ENCODE measurements around the gene IFNAR1.
A peak's percentile ranks its signal among the peaks of the same experiment; 100 is the strongest.
"Not testable (repeated sequence)": the region's sequence is repeated elsewhere in the genome, so short reads cannot be mapped to it uniquely, and the experiment has no call there.

IFNAR1 gene

DNA sequence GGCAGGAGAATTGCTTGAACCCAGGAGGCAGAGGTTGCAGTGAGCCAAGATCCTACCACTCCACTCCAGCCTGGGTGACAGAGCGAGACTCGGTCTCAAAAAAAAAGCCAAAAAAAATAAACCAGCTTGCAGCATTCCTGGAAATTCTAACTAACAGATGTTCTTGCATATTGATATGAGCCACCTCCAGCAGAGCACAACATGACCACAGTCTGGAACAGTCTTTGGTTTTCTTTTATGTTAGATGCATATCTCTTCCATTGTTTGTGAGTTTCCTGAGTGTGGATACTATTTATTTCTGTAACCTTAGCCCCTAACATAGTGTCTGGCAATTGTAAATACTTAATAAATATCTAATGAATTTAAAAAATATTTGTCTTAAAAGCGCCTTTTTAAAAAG is 23.9 kb downstream of the IFNAR1 start:
- no peak for DNase-seq (ENCODE audit: low spot score)

DNA sequence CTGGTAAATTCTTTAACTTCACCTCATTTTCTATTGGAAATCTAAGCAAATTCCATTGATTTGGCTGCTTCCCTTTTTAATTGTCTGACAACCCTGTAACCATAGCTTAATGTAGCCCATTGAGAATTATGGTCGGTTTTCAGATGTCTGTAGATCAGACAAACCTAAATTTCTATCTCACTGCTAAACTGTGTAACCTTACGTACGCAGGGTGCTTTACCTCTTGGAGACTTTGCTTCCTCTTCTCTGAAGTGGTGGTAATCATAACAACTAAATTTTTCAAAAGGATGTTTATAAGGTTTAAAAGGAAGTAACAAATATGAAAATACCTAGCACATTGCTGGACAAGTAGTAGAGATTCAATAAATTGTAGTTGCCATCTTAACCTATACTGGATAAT is 25.9 kb downstream of the IFNAR1 start:
- DNase-seq (ENCODE audit: low spot score), result no peak

DNA sequence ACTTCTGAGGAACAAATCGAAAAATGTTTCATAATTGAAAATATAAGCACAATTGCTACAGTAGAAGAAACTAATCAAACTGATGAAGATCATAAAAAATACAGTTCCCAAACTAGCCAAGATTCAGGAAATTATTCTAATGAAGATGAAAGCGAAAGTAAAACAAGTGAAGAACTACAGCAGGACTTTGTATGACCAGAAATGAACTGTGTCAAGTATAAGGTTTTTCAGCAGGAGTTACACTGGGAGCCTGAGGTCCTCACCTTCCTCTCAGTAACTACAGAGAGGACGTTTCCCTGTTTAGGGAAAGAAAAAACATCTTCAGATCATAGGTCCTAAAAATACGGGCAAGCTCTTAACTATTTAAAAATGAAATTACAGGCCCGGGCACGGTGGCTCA is 30.6 kb downstream of the IFNAR1 start:
- no peak for DNase-seq (ENCODE audit: low spot score)

DNA sequence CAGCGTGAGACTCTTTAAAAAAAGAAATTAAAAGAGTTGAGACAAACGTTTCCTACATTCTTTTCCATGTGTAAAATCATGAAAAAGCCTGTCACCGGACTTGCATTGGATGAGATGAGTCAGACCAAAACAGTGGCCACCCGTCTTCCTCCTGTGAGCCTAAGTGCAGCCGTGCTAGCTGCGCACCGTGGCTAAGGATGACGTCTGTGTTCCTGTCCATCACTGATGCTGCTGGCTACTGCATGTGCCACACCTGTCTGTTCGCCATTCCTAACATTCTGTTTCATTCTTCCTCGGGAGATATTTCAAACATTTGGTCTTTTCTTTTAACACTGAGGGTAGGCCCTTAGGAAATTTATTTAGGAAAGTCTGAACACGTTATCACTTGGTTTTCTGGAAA is 31.2 kb downstream of the IFNAR1 start:
- no peak for DNase-seq (ENCODE audit: low spot score)

DNA sequence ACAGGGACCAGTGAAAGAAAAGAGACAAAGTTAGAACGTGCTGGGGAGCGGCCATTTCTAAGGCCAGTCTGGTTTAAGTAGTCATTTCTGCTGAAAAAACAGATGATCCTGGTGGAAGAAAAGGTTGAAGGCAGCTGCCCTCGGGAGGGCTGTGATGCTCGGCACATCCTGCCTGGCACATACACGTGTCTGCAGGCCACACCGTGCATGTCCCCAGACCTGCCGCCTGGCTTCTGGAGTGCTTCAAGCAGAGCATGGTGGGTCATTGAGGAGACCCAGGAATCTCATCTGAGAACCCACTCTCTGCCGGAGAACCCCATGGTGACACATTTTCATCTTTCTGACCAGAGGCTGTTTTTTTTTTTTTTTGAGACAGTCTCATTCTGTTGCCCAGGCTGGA is 32.4 kb downstream of the IFNAR1 start:
- no peak for DNase-seq (ENCODE audit: low spot score)

DNA sequence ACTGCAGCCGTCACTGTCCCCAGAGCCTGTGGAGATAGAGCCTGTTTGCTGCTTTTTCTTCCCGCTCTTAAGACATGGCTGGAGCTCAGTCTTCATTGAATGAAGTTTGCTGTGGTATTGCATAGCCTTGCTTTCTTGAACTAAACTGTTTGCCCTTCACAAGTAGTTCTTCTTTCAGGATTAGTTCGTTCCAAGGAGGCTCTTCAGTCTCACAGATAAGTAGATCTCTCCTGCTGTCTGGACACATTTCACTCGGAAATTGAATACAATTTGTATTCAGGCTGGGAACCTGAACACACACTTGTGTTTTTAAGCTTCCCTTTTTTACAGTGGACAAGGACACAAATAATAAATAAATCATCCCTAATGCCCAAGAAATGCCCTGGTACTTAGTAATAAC is 34.7 kb downstream of the IFNAR1 start:
- no peak for DNase-seq (ENCODE audit: low spot score)

DNA sequence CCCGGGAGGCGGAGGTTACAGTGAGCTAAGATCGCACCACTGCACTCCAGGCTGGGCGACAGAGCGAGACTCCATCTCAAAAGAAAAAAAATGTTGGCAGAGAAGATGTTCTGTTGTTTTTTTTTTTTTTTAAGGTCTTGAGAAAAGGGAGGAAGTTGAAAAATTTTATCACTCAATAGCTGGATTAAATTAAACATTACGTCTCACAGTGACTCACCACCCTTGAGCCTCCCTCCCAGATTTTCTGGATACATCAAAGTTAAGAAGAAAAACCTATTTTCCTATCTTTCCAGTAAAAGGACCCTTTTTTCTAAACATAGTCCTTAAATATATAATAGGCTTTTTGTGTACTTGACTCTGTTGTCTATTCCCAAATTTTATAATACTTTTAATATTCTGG is 35.5 kb downstream of the IFNAR1 start:
- no peak for DNase-seq (ENCODE audit: low spot score)

DNA sequence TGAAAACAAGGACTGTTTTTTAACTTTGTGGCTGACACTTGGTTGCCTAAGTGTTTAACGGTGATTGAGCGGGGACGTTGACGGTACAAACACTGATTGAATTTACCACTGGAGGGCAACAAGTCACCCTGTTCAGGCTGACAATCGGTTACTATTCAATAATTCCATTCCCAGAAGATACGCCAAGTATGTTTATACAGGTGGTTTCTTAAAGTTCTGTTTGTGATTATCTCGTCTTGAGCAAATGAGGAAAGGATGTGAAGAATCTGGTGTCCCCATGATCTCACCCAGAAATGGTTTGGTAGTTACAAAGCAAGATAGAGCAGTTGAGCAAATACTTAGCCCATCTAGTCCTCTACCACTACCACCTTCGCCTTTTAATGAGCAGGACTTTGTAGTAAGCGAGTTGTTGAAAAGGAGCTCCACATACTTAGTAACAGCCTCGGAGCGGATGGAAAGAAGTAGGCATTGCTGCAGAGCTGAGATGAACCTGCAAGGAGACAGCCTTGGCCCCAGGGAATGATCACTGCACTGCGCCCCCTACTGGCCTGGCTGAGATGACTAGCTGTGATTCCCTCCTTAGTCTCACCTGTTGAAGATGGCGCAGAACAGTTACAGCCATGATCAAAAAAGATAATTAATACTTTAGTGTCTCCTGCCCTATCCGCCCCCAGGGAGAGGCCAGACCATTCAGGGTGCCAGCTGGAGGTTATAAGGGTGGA is 36.3 kb downstream of the IFNAR1 start:
- peak; percentile 66 for DNase-seq (ENCODE audit: low spot score)

DNA sequence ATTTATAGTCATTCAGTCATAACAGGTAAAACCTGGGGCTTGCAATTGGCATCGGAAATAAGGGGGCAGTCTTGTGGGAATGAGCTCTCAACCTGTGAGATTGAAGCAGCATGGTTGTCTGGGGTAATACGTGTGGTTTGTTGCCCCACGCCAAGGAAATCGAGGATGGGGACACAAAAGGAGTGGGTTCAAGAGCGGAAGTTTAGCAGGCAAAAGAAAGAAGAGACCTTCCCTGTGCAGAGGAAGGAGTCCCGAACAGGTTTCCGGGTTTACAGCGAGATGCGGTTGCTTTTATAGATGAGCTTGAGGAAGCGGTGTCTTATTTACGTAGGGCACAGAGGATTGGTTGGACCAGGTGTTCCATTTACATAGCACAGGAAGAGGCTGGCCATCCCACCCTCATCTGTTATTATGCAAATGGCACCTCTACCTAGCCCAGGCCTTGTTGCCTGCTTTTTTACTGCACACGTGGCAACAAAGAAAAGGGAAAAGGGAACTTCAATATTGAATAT is 37.3 kb downstream of the IFNAR1 start:
- no peak for DNase-seq (ENCODE audit: low spot score)

DNA sequence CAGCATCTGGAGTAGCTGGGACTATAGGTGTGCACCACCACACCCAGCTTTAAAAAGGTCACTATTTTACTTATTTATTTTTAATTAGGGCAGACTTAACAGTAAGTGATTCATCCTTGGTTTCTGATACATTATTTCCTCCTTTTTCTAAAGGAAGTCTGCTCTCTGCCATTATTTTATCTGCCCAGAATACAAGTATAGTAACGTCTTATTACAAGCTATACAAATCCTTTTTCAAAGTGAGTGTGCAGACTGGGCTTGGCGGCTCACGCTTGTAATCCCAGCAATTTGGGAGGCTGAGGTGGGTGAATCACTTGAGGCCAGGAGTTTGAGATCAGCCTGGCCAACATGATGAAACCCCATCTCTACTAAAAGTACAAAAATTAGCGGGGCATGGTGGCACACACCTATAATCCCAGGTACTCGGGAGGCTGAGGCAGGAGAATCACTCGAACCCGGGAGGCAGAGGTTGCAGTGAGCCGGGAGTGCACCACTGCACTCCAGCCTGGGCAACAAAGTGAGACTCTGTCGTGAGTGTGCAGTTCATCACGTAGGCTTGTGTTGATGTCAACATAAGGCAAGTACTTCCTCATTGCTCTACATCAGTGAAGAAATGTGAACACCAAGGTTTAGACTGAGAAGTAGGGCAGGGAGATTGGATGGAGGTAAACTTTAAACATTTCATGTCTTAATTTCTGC is 39.3 kb downstream of the IFNAR1 start:
- DNase-seq (ENCODE audit: low spot score), result not testable (repeated sequence)

DNA sequence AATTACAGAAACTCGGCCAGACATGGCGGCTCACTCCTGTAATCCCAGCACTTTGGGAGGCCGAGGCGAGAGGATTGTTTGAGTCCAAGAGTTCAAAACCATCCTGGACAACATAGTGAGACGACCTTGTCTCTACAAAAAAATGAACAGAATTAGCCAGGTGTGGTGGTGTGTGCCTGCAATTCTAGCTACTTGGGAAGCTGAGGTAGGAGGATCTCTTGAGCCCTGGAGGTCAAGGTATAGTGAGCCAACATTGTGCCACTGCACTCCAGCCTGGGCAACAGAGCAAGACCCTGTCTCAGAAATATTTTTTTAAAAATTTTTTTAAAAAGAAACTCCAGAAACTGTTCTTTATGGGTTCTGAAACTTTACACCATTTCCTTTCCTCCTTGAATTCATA is 40.1 kb downstream of the IFNAR1 start:
- DNase-seq (ENCODE audit: low spot score), result no peak

DNA sequence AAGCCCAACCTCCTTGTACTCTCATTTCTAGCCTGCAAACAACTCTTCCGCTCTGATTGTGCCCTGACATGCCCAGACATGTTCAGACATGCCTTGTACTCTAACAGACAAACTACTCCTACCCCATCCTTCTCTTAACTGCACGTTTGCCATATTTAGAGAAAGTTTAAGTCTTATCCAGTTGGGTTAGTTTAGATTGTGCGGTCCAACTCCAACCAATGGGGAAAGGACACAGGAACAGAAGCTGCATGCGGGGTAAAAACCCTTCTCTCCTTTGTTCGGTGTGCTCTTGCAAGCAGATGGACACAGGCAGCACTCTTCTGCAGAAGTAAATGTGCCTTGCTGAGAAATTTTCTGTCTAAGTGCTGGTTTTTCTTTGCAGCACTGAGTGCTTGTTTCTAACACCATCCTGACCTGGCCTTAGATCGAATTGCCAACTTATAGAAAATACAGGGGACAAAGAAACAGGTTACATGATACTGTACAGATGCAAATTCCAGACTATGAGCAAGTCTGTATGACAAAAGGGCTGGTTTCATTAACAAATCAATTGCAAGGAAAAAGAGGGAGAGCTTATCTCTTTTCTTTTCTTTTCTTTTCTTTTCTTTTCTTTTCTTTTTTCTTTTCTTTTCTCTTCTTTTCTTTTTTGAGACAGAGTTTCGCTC is 42.7 kb downstream of the IFNAR1 start:
- no peak for DNase-seq (ENCODE audit: low spot score)

DNA sequence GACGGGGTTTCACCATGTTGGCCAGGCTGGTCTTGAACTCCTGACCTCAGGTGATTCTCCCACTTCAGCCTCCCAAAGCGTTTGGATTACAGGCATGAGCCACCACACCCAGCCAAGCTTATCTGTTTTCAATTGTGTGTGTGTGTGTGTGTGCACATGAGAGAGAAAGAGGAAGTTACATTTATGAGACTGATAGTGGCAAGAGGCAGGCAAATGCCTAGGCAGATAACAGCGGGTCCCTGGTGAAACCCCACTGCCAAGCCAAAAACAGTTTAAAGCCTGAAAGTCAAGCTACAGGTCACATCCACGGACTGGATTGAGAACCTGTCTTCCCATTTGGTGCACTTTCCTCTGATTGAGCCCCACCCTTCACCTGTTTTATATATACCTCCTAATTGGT is 43.4 kb downstream of the IFNAR1 start:
- DNase-seq (ENCODE audit: low spot score), result no peak

DNA sequence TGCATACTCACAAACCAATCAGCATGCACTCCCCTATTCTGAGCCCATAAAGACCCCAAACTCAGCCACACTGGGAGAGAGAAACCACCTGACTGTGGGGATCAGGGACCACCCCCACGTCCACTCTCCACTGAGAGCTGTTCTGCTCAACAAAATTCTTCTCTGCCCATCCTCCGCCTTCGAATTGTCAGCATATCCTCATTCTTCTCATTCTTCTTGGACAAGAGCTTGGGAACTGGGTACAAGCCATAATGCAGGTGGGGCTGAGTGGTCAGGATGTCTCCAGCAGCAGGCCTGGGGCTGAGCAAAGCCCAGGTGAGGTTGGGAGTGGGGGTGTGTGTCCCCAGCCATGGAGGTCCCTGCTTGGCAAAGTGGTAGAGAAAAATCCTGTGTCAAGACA is 43.8 kb downstream of the IFNAR1 start:
- DNase-seq (ENCODE audit: low spot score), result no peak

DNA sequence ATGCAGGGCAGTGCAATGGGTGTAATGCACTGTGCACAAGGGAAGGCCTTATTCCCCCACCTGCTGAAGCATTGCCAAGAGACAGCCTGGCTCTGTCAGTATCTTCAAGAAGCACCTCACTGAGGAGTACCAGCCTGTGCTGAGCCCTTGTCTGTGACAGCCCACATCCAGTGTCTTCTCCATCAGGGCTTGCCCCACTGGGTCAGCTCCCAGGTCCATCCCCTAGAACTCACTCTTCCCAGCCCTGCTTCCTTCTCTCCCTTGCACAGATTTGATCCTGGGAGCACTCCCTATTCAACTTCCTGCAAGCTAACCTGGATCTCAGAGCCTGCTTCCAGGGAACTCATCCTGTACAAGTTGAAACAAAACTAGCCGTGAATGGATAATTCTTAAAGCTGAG is 44.8 kb downstream of the IFNAR1 start:
- no peak for DNase-seq (ENCODE audit: low spot score)

DNA sequence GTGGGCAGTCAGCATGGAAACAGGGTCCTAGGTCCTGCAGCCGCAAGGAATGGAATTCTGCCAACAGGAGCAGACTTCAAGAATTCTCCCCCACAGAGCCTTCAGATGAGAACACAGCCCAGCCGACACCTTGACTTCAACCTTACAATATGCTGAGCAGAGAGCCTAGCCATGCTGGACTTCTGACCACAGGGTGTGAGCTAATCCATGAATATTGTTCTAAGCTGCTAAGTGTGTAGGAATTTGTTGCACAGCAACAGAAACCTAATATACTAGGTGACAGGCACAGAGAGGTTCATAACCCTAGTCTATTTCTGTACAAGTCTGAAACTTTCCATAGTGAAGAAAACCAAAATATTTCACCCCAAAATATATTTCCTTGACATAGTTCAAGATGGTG is 45.5 kb downstream of the IFNAR1 start:
- no peak for DNase-seq (ENCODE audit: low spot score)

DNA sequence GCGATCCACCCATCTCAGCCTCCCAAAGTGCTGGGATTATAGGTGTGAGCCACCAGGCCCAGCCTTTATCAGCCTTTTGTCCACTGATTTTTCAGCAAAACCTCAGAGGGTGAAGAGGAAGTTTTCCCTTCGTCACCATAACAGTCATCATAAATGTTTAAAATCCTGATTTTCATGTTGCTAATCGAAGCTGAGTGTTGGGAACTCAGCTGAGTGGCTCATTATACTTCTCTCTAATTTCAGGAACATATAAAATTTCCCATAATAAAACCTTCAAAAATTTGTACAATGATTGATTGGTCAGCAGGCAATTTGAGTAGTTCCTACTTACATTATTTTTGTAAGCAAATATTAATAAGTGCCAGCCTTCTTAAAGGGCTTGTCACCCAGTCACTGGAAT is 46.6 kb downstream of the IFNAR1 start:
- DNase-seq (ENCODE audit: low spot score), result no peak

DNA sequence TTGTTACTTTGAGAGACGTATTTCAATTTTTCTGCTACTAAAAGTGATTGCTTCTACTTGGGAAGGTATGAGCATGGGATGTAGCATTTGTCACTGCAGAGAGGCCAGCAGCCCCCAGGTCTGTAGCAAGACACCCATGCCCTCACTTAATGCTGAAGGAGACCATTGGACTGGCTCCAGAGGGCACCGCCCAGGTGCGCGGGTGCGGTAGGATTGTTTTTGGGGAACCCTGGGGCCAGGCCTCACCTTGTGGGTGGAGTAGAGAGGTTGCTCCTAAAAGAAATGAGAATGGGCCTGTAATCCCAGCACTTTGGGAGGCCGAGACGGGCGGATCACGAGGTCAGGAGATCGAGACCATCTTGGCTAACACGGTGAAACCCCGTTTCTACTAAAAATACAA is 47.8 kb downstream of the IFNAR1 start:
- no peak for DNase-seq (ENCODE audit: low spot score)

DNA sequence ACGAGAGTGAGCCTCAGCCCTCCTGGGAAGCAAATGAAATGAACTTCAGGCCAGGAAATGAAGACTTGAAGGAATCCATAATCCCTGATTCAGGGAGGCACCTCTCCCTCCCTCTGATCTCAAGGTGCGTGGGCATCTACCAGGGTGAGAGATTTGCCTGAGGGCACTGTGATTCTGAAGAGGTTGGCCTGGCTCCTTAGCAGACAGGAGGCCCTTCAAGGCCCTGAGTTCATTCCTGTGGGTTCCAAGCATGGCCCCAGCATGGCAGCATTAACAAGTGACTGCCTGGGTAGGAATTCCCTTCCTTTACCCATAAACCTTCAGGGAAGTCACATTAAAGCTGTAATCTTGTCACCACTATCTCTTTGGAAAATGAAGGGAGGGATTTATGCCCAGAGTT is 48.7 kb downstream of the IFNAR1 start:
- no peak for DNase-seq (ENCODE audit: low spot score)

DNA sequence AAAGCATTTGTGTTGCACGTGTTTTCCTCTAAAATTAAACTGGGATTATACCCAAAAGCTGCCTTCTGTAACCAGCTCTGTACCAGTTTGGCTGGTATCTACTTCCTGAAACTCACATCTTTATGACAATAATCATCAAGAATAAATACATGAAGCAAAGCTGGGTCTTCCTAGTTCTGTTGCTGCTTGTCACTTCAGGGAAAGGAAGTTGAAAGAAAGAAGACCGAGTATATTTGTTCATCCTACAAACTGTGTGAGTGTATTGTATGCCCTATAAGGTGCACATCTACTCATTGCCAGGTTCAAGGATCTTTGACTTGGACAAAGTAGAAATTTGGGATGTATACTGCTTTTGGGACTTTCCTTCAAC is 49.3 kb downstream of the IFNAR1 start:
- DNase-seq (ENCODE audit: low spot score), result no peak

DNA sequence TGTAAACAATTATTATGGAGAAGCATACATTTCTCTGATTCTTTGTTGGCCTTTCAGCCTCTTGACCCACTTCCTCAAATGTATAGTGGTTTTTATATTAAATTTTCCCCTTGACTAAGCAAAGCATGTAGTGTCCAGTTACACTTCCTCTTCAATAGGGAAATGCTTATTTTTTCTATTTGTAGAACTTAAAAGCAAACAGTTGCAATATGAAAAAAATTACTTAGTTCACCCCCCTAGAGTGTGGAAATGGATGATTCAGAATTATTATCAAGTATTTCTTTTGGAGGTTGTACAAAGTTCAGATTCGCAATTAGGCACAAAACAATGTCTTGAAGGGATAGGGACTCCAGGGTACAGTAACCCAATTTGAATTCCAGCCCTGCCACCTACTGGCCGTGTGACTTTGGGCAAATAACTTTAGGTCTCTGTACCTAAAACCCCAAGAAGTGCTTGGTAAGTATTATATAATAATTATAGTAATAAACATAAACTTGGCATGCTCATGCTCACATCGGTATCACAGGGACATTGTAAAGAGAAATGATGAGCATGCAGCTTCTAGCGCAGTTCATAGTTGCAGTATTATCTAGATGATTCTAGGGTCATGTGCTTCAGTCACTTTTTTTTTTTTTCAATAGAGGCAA is 49.8 kb downstream of the IFNAR1 start:
- no peak for DNase-seq (ENCODE audit: low spot score)

DNA sequence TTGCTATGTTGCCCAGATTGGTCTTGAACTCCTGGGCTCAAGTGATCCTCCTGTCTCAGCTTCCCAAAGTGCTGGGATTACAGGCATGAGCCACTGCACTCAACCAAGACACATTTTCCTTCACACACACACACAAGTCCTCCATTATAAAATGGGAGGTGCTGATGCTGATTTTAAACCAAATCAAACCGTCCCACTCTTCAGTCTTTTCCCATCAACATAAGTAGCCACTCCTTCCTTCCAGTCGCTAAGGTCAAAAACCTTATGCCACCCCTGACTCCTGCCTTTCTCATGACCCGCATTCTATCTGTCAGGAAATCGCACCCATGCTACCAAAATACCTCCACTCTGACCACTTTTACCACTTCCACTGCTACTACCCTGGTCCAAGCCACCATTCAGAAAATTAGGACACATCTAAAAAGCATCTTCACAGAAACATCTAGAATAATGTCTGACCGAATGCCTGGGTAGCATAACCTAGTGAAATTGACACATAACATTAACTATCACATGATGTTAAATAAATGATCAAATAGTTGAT is 50.4 kb downstream of the IFNAR1 start:
- DNase-seq (ENCODE audit: low spot score), result no peak

All from HuH-7 (cell line).